SU-DHL-6 (cell line): ENCODE results near the gene DNAH3.

Experiments used
- H2AFZ ChIP-seq: fragments of 200-600 bp; sonication (generic); 2 replicates; pipeline ENCODE4 v1.6.1; 2014; ENCODE audit warnings: low read depth, mild to moderate bottlenecking, moderate library complexity, mixed read lengths, antibody characterized with exemption, low read length; ENCODE audit not compliant: severe bottlenecking
- H3F3A ChIP-seq: fragments of 200-600 bp; shearing (Covaris generic); 2 replicates; pipeline ENCODE4 v1.6.0; 2016; ENCODE audit warnings: antibody characterized with exemption, mild to moderate bottlenecking; ENCODE audit not compliant: insufficient read depth
- H3K27ac ChIP-seq: fragments of 200-600 bp; sonication (generic); 2 replicates; pipeline ENCODE4 v1.5.1; 2016; ENCODE audit warnings: low read depth, mild to moderate bottlenecking, low read length, moderate library complexity, mixed read lengths
- H3K27me3 ChIP-seq: fragments of 200-600 bp; sonication (generic), shearing (Covaris generic); 2 replicates; pipeline ENCODE4 v1.6.0; 2014; ENCODE audit warnings: mild to moderate bottlenecking, low read length
- H3K36me3 ChIP-seq: fragments of 200-600 bp; sonication (generic); 2 replicates; pipeline ENCODE4 v1.6.1; 2014; ENCODE audit warnings: mild to moderate bottlenecking, low read length, mixed read lengths
- H3K4me2 ChIP-seq: fragments of 300-600, 200-600 bp; shearing (Covaris generic), sonication (generic); 2 replicates; pipeline ENCODE4 v1.6.0; 2014; ENCODE audit warnings: low read length, low read depth, mild to moderate bottlenecking; ENCODE audit not compliant: poor library complexity, severe bottlenecking
- H3K4me3 ChIP-seq: fragments of 200-600 bp; sonication (generic); 2 replicates; pipeline ENCODE4 v1.5.1; 2014; ENCODE audit warnings: antibody characterized with exemption, low read length, mild to moderate bottlenecking, mixed read lengths; ENCODE audit not compliant: insufficient read depth, poor library complexity, severe bottlenecking
- H3K79me2 ChIP-seq: fragments of 200-600 bp; sonication (generic); 2 replicates; pipeline ENCODE4 v1.6.1; 2014; ENCODE audit warnings: mild to moderate bottlenecking, low read length, moderate library complexity; ENCODE audit not compliant: insufficient read depth
- H3K9ac ChIP-seq: fragments of 200-600 bp; sonication (generic); 2 replicates; pipeline ENCODE4 v1.7.0; 2014; ENCODE audit warnings: mild to moderate bottlenecking, low read length
- H3K9me2 ChIP-seq: fragments of 200-600 bp; sonication (generic); replicated peaks from 2 replicates; pipeline ENCODE4 v1.6.1; 2014; ENCODE audit warnings: low read length; ENCODE audit not compliant: insufficient read depth
- H3K9me3 ChIP-seq: fragments of 200-600 bp; sonication (generic); 2 replicates; pipeline ENCODE4 v1.6.1; 2014; ENCODE audit warnings: low read length, mixed read lengths; ENCODE audit not compliant: insufficient read depth
- H4K20me1 ChIP-seq: fragments of 200-600 bp; sonication (generic); 2 replicates; pipeline ENCODE4 v1.6.1; 2014; ENCODE audit warnings: low read depth, mild to moderate bottlenecking, antibody characterized with exemption, low read length, moderate library complexity, mixed read lengths
- EZH2phosphoT487 ChIP-seq: fragments of 200-600 bp; sonication (generic), shearing (Covaris generic); conservative IDR thresholded peaks from 2 replicates; pipeline ENCODE4 v1.6.1; 2018; ENCODE audit warnings: mild to moderate bottlenecking, antibody characterized with exemption, low read length, moderate library complexity, mixed read lengths
- TF ChIP-seq, protein P1 (sequence below): fragments of 200-600 bp; sonication (generic); IDR thresholded peaks from one replicate; pipeline ENCODE4 v1.5.1; 2017; ENCODE audit warnings: antibody characterized with exemption, mild to moderate bottlenecking, low read length, moderate library complexity; ENCODE audit not compliant: insufficient read depth, poor library complexity, severe bottlenecking

Gene DNAH3

DNA sequence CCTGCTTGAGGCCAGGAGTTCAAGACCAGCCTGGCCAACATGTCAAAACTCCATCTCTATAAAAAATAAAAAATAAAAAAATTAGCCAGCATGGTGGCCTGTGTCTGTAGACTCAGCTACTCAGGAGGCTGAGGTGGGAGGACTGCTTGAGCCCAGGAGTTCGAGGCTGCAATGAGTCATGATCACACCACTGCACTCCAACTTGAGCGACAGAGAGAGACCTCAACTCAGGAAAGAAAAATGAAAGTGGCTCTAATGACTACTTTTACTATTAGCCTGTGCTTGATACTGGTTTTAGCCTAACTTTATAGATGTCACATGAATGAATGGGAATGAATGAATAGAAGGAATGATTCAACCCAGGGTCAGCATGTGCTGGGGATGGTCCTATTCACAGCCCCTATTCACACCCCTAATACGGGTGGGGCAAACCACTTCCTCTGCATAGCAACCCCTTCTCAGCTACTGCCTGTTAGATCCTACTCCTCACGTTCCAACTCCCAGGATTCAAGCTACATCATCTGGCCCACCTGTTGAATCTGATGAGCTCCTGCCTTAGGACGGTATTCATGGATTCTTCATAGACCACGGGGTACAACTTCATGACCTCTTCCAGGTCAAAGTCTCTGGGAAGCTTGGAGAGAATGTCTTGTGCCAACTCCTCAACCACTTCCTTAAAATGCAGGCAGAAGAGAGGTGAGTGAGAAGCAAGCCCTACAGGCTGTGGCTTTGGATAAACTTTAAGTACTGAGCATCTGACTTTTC lies 209.6 kb downstream of the DNAH3 start:
- Histone ChIP-seq H3K27ac (no peak overlapping the region), H3K9me3 (no peaks in the 10 kb centered on the region), H2AFZ (no peak overlapping the region), H3K79me2 (no peaks in the 10 kb centered on the region), H3K9me2 (no peaks in the 10 kb centered on the region), H4K20me1 (no peaks in the 10 kb centered on the region), H3K36me3 (no peaks in the 10 kb centered on the region), H3K27me3 (no peaks in the 10 kb centered on the region), H3K9ac (no peak overlapping the region), H3K4me3 (no peak overlapping the region), H3F3A (no peaks in the 10 kb centered on the region), H3K4me2 (no peak overlapping the region)
- TF ChIP-seq, protein P1, sequence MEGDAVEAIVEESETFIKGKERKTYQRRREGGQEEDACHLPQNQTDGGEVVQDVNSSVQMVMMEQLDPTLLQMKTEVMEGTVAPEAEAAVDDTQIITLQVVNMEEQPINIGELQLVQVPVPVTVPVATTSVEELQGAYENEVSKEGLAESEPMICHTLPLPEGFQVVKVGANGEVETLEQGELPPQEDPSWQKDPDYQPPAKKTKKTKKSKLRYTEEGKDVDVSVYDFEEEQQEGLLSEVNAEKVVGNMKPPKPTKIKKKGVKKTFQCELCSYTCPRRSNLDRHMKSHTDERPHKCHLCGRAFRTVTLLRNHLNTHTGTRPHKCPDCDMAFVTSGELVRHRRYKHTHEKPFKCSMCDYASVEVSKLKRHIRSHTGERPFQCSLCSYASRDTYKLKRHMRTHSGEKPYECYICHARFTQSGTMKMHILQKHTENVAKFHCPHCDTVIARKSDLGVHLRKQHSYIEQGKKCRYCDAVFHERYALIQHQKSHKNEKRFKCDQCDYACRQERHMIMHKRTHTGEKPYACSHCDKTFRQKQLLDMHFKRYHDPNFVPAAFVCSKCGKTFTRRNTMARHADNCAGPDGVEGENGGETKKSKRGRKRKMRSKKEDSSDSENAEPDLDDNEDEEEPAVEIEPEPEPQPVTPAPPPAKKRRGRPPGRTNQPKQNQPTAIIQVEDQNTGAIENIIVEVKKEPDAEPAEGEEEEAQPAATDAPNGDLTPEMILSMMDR = no peak
- TF ChIP-seq EZH2phosphoT487 = no peak

DNA sequence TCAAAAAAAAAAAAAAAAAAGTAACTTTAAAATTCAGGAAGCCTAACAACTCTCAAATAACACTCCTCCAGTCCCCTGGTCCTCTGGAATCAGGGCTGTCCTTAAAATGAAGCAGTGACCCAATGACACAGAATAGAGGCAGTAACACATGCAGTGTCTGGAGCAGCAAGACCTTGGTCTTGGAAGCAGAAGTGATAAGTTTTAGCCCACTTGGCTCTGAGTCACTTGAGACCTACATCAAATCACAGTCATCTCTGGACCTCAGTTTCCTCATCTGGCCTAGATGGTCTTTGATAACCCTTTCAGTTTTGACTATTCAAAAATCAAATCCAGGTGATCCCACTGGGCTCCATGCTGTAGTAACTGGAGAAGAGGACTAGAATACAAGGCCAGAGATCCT lies 211.0 kb downstream of the DNAH3 start:
- Histone ChIP-seq H3K4me2 (no peak overlapping the region), H3K27ac (no peak overlapping the region), H3K4me3 (no peak overlapping the region), H3K79me2 (no peaks in the 10 kb centered on the region), H2AFZ (no peak overlapping the region), H3K27me3 (no peaks in the 10 kb centered on the region), H3K9ac (no peak overlapping the region), H3K9me2 (no peaks in the 10 kb centered on the region), H4K20me1 (no peaks in the 10 kb centered on the region), H3K36me3 (no peaks in the 10 kb centered on the region), H3F3A (no peaks in the 10 kb centered on the region), H3K9me3 (no peaks in the 10 kb centered on the region)
- no peak for TF ChIP-seq EZH2phosphoT487
- TF ChIP-seq, protein P1 = no peak

DNA sequence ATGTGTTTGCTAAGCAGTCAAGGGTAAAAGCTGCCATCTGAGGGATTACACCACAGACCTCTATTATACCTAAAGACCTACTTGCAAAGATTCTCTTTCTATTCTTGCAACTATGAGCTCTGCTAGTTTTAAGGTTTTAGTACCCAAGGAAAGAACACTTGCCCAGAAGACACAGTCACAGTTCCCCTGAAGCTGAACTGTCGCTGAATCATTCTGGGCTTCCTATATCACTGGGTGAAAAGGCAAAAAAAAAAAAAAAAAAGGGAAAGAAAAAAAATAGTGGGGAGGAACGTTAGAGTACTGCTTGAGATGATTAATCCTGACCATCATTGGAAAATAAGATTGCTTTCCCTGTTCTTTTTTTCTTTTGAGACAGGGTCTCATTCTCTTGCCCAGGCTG lies 212.2 kb downstream of the DNAH3 start:
- no peak overlapping the region for H3K27ac ChIP-seq
- H3F3A ChIP-seq = no peaks in the 10 kb centered on the region
- no peaks in the 10 kb centered on the region for H3K36me3 ChIP-seq
- no peak overlapping the region for H3K4me3 ChIP-seq
- no peaks in the 10 kb centered on the region for H3K9me2 ChIP-seq
- no peak overlapping the region for H2AFZ ChIP-seq
- H3K9me3 ChIP-seq = no peaks in the 10 kb centered on the region
- no peak overlapping the region for H3K9ac ChIP-seq
- H3K79me2 ChIP-seq = no peaks in the 10 kb centered on the region
- H3K4me2 ChIP-seq = no peak overlapping the region
- TF ChIP-seq, protein P1 = no peak
- TF ChIP-seq EZH2phosphoT487 = no peak
- no peaks in the 10 kb centered on the region for H3K27me3 ChIP-seq
- no peaks in the 10 kb centered on the region for H4K20me1 ChIP-seq
